GM23338 (cell line): Measurements from ENCODE around the gene OR5H15.

Experiments
- EZH2 ChIP-seq: fragments of 200-600 bp; sonication (generic); IDR thresholded peaks from one replicate; pipeline ENCODE4 v1.8.0; 2017; ENCODE audit warnings: antibody characterized with exemption, mild to moderate bottlenecking, low read depth; ENCODE audit not compliant: unreplicated experiment
- EZH2phosphoT487 ChIP-seq: fragments of 200-600 bp; sonication (generic); IDR thresholded peaks from one replicate; pipeline ENCODE4 v1.8.1; 2018; ENCODE audit warnings: antibody characterized with exemption; ENCODE audit not compliant: unreplicated experiment
- POLR2AphosphoS5 ChIP-seq: IDR thresholded peaks from 2 replicates; pipeline ENCODE4 v1.6.1; 2016; ENCODE audit warnings: antibody characterized with exemption, low read depth
- TF ChIP-seq, protein P1 (sequence below), 2 experiments: fragments of 200-600 bp in 1 of 2; sonication (generic) in 1 of 2; conservative IDR thresholded peaks; 2 replicates each; pipeline versions ENCODE4 v1.5.1 to v1.6.1; 2016 to 2017; ENCODE audit warnings: antibody characterized with exemption in 2 of 2, low read depth in 2 of 2, mild to moderate bottlenecking in 2 of 2, moderate library complexity in 1 of 2
- TF ChIP-seq, protein P2 (sequence below): IDR thresholded peaks from one replicate; pipeline ENCODE4 v1.6.1; 2018; ENCODE audit warnings: antibody characterized with exemption; ENCODE audit not compliant: unreplicated experiment

DNA sequence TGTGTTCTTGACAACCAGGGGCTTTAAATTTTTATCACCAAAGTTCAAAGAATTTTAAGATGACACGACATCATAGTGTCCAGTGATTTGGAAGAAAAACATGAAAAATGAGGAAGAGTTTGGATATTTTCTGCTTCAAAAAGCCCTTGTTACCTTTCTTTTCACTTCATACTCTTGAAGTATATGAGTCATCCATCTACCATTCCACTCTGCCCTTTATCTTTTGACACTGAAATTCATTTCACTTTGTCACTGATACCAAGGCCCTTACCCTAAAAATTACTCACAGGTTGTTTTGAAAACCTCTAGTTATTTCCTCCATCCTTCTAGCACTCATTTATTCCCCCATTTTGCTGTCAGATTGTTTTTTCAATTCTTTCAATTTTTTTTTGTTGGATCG lies 42.7 kb downstream of the OR5H15 start:
- TF ChIP-seq, protein P1, sequence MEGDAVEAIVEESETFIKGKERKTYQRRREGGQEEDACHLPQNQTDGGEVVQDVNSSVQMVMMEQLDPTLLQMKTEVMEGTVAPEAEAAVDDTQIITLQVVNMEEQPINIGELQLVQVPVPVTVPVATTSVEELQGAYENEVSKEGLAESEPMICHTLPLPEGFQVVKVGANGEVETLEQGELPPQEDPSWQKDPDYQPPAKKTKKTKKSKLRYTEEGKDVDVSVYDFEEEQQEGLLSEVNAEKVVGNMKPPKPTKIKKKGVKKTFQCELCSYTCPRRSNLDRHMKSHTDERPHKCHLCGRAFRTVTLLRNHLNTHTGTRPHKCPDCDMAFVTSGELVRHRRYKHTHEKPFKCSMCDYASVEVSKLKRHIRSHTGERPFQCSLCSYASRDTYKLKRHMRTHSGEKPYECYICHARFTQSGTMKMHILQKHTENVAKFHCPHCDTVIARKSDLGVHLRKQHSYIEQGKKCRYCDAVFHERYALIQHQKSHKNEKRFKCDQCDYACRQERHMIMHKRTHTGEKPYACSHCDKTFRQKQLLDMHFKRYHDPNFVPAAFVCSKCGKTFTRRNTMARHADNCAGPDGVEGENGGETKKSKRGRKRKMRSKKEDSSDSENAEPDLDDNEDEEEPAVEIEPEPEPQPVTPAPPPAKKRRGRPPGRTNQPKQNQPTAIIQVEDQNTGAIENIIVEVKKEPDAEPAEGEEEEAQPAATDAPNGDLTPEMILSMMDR (conservative IDR thresholded peaks at IDR 0.05; ENCODE audit: low read depth in 2 of 2): no peak
- TF ChIP-seq EZH2 (no peak), EZH2phosphoT487 (no peak), POLR2AphosphoS5 (no peak)
- TF ChIP-seq, protein P2, sequence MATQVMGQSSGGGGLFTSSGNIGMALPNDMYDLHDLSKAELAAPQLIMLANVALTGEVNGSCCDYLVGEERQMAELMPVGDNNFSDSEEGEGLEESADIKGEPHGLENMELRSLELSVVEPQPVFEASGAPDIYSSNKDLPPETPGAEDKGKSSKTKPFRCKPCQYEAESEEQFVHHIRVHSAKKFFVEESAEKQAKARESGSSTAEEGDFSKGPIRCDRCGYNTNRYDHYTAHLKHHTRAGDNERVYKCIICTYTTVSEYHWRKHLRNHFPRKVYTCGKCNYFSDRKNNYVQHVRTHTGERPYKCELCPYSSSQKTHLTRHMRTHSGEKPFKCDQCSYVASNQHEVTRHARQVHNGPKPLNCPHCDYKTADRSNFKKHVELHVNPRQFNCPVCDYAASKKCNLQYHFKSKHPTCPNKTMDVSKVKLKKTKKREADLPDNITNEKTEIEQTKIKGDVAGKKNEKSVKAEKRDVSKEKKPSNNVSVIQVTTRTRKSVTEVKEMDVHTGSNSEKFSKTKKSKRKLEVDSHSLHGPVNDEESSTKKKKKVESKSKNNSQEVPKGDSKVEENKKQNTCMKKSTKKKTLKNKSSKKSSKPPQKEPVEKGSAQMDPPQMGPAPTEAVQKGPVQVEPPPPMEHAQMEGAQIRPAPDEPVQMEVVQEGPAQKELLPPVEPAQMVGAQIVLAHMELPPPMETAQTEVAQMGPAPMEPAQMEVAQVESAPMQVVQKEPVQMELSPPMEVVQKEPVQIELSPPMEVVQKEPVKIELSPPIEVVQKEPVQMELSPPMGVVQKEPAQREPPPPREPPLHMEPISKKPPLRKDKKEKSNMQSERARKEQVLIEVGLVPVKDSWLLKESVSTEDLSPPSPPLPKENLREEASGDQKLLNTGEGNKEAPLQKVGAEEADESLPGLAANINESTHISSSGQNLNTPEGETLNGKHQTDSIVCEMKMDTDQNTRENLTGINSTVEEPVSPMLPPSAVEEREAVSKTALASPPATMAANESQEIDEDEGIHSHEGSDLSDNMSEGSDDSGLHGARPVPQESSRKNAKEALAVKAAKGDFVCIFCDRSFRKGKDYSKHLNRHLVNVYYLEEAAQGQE: no peak
